ENCODE results near the gene RAD50.

Gene RAD50

DNA sequence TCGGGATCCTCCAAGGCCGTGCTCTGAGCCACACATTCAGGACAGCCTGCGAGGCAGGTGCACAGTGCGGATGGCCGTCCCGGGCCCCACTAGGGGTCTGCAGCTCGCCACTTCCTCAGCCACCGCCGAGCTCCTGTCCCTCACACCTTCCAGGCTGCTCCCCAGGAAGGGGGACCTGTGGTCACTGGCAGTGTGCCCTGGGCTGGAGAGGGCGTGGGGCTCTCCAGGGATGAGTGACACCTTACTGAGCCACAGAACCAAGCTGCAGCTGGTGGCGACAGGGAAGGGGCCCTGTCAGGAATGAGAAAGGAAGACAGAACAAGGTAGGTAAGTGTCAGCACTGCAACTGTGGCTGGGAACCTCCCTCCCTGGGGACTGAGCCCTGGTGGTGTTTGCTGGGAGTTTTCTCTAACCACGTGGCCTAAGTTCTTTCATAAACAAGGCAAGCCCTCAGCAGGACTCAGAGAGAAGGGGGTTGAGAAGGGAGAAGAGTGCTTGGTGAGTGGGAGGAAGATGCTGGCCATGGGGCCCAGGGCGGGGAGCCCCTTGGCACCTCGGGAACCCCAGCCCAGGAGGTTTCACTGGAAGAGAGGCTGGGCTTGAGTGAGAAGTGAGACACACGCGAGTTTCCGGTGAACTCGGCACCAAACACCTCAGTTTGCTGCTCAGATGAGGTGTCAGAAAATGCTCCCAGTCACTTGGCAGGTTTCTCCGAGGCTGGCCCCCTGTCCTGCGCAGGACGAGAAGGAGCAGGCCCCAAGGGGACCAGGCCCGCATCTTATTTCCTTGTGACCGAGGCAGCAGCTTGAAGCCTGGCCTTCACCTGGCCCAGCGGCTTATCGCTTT, 106.4 kb downstream of the RAD50 start:
- DNase-seq, result no peak

DNA sequence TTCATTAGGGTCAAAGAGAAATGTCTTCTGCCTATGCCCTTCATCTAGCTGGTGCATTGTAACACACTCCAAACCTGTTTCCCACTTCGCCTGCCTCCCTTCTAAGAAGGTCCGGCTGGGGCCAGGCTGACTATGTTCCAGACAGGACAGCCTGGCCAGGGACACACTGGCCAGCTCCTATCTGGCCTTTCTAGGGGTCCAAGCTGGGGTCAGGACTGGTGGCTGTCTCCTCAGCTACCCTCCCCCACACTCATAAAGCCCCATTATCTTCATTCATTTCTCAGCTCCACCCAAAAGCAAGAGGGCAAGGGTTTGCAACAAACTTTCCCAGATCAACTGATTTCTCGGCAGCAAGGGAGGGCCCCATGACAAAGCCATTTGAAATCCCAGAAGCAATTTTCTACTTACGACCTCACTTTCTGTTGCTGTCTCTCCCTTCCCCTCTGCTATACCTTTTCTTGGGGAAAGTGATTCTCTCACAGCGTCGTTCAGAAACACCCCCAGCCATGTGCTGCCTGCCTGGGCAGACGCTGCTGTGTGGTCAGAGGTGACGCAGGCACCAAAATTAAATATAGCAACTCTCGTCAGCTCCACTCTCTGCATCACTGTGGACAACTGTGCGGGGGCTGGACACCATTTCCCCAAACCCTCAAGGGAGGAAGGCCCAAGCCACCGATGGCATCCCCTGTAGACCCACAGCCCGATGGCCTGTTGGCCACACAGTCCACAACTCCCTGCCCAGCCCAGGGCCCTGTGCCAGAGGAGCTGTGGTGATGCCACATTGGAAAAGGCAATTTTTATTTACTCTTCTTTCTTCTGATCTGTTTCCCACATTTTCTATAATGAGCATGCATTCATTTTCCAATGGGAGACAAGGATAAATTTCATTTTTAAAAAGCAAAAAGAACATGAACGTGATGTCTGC, 107.3 kb downstream of the RAD50 start:
- DNase-seq, result no peak

DNA sequence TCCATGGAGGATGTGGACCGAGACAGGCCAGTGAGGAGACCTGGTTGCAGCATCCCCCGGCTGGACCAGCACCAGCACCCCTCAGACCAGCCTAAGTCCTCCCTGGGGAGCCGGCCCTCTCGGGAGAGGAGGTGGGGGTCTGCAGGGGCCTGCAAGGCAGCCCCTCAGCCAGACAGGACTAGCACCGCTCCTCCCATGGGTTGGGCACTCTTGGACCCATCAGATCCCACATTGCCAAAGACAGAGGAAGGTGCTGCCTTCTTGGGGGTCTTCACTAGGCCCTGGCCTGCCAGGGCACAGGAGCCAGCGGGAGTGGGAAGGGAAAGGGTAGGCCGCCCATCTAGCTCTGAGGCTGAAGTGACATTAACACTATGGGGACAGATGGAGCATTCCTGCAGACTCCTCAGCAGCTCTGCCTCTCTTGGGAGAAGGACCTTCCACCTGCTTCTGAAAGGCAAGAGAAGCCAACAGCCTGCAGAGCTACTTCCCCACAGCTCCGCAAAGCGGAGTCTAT, 108.0 kb downstream of the RAD50 start:
- DNase-seq, result no peak

DNA sequence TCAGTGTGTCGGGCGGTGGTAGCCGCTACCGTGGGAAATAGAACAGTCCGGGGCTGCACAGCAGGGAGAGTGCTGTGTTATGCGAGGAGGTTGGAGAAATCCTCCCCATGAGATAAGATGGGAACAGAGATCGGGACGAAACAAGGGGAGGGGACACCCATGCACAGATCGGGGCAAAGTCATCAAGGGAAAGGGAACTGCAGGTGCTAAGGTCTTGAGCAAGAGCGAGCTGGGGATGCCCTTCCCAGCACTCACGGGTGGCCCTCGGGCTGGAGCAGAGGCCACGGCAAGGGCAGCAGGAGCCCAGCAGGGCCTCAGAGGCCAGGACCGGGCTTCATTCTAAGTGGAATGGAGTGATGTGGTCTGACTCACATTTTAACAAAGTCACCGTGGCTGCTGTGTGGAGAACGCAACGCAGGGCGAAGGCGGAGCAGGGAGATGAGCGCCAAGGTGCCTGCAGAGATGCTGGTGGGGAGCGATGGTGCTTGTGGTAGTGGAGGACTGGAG, 108.8 kb downstream of the RAD50 start:
- no peak for DNase-seq

DNA sequence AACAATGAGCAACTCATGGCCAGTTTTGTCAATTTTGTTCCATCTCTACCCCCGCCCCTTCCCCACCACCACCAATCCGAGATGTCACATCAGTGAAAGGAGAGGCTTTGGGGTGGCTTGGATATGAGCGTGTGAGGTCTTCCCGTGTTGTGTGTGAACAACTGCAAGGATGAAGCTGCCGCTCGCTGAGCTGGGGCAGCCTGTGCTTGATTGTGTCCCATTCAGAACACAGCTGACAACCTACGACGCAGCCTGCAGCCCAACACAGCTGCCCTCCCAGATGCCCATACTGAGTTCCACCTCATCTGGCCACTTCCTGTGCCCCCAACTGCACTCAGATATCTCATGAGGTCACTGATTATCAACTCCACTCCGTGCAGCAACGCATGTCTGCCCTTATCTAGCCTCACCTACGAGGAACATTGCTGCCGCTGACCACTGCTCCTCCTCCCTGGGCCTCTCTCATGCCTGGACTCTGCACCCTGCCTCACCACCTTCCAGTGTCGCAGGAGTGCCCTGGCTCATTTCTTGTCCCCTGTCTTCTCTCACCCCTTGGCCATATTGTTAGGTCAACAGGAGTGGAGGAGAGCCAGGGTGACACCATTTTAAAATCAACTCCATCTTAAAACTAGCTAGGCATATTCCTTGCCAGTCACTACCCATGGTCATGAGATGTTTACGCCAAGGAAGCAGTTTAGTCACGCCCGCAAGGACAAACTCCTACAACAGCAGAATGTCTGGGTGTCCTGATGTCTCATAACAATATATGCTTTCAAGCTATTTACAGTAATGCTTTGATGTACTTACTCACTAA, 109.7 kb downstream of the RAD50 start:
- DNase-seq, result no peak

DNA sequence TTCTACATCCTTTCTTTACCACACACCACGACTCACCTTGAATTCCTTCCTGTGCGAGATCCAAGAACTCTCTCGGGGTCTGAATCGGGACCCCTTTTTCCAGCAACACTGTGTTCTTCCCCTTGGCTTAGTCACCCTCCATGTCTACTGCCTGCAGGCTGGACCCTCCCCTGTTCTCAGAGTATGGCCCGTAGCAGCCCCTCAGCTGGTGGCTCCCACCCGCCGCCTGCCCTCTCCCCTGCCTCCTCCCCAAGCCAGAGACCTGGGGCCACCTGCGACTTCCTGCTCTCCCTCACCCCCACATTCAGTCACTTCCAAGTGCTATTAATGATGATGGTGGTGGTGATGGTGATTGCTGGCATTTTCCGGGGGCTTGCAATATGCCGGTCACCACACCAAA, 110.5 kb downstream of the RAD50 start:
- DNase-seq, result no peak

DNA sequence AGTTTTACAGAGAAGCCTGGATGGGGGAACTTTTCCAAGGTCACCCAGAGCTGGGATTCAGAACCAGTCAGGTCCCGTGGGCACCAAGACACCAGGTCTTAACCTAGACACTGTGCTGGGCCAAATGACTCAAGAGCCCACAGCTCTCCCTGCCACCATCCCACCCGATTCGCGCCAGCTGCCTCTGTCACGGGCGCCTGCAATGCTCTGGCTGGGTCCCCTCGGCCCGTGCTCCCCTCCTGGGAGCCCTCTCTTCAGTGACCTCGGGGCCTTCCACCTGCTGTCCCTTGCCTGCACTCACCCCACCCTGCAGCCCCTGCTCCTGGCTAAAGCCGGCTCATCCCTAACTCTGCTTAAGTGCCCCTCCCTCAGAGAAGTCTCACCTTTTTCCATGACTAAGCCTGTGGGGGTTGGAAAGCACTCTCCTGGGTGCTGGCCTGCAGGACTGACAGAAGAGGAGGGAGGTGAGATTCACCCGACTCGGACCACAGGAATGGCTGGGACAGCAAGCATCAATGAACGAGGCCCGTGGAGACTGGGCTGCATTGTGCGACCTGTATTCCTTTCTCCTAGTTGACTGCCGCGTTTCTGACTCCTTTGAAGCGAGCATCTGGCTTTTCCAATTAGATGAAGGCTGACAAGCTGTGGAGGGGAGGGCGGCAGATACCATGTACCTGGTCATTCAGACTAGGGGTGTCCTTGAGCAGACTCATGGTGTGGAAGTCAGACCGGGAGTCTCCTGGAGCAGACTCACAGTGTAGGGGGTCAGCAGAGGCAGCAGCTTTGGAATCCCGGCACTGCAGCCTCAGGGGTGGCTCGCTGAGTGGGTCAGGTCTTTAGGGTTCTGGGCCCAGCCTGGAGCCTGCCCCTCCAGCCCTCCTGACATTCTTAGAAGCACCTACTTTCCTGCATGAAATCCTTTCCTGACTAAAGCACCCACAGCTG, 111.3 kb downstream of the RAD50 start:
- no peak for DNase-seq

DNA sequence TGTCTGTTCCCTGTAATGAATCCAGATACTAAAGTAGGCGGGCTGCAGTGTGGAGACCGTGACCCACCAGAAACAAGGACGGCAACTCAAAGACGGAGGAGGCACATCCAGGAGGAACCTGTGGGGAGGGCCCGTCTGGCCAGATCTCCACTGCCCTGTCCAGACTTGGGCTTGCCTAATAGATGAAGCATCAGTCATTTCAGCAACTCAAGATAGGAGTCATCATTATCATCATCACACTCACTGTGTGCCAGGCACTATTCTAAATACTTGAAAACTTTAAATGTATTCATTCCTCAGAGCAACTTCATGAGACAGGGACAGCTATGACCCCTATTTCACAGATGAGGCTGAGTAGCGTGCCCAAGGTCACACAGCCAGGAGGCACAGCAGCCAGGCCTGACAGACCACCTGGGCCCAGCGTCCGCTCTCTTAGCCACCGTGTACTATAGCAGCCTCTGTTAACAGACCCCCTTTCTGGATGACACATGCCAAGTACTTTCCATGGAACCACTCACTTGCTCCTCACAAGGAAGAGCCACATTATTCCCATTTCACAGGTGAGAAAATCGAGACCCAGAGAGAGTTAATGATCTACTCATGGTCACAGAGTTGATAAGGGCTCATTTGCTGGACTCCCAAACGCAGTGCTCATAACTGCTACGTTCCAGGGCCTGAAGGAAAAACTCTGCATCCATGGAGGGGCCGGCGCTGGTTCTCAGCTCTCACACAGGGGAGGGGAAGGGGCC, 112.1 kb downstream of the RAD50 start:
- no peak for DNase-seq

DNA sequence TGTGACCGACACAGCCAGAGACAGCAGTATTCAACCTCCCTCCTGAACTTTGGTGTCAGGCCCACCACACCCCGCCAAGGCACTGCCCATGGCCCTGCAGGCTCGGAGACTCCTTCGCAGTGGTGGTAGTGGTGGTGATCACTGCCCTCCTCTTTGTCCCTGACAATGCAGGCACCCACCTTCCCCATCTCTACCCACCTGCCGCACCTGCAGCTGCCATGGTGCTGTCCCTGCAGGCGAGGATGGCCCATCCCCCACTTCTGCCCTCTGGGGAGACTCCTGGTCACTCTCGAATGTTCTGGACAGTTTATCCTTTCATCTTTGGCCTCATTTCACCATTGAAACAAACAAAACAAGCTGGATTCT, 112.7 kb downstream of the RAD50 start:
- DNase-seq, result no peak

DNA sequence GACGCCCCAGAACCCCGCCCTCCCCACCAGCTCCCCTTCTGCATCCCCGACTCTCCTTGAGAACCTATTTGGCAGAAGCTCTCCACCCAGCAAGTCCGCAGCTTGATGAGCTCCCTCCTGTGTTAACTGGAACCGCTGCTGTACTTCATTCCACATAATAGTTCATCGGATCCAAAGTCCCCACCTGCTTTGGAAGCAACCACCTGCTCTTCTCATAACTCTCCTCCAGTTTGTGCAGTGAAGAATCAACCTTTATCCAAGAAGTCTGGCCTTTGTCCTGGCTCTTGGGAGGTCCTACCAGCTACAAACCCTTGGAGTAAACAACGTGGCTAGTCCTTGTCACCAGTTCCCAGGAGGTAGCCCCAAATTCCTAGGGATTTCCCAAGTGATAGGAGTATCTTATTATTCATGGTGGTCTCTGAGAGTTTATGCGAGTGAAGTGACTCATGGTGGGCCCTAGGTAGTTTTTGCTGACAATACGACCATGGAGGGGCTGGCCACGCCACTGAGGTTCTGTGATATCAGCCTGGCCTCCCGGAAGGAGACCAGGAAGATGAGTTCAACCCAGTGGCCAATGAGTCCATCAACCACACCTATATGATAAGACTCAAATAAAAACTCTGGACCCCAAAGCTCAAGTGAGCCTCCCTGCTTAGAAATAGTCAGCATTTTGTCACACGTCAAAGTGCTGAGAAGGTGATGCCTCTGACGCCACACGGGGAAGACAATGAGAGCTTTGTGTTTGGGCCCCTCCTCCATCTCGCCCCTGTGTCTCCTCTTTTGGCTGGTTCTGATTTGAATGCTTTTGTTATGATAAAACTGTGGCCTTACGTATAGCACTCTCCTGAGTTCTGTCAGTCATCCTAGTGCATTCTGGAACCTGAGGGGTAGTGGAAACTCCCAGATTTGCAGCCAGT, 113.4 kb downstream of the RAD50 start:
- no peak for DNase-seq

DNA sequence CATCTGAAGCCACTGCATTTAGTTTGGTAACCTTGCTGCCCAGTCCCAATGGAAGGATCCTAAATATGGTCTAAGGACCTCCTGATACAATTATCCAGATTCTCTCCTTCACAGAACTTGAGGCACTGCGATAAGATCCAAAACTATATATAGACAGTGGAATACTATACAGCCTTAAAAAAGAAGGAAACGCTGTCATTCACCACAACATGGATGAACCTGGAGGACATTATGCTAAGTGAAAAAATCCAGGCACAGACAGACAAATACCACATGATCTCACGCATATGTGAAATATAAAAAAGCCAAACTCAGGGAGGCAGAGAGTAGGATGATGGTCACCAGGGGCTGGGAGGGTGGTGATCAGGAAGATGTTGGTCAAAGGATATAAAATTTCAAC, 114.2 kb downstream of the RAD50 start:
- DNase-seq, result no peak

DNA sequence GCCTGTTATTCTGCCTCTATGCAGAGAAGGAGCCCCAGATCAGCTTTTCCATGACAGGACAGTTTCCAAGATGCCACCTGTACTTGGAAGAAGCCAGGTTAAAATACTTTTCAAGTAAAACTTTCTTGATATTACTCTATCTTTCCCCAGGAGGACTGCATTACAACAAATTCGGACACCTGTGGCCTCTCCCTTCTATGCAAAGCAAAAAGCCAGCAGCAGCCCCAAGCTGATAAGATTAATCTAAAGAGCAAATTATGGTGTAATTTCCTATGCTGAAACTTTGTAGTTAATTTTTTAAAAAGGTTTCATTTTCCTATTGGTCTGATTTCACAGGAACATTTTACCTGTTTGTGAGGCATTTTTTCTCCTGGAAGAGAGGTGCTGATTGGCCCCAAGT, 116.7 kb downstream of the RAD50 start:
- no peak for DNase-seq

DNA sequence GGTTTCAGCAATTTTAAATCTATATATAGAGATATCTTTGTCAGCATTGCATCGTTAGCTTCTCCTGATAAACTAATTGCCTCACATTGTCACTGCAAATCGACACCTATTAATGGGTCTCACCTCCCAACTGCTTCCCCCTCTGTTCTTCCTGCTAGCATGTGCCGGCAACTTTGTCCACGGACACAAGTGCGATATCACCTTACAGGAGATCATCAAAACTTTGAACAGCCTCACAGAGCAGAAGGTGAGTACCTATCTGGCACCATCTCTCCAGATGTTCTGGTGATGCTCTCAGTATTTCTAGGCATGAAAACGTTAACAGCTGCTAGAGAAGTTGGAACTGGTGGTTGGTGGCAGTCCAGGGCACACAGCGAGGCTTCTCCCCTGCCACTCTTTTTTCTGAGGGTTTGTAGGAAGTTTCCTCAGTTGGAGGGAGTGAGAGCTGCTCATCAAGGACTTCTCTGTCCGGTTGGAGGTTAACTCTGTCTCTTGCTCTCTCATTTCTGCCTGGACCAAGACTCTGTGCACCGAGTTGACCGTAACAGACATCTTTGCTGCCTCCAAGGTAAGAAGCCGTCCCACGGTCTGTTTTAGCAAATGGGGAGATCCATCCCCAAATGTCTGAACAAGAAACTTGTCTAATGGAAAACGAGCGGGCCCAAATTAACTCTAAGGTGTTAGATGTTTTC, 117.3 kb downstream of the RAD50 start, which contains the start of gene IL4:
IL4 (plus strand) TSS at position 51 of the 692 bp plus-strand sequence; CDS start at position 113, 62 bp downstream.
- DNase-seq, result no peak

DNA sequence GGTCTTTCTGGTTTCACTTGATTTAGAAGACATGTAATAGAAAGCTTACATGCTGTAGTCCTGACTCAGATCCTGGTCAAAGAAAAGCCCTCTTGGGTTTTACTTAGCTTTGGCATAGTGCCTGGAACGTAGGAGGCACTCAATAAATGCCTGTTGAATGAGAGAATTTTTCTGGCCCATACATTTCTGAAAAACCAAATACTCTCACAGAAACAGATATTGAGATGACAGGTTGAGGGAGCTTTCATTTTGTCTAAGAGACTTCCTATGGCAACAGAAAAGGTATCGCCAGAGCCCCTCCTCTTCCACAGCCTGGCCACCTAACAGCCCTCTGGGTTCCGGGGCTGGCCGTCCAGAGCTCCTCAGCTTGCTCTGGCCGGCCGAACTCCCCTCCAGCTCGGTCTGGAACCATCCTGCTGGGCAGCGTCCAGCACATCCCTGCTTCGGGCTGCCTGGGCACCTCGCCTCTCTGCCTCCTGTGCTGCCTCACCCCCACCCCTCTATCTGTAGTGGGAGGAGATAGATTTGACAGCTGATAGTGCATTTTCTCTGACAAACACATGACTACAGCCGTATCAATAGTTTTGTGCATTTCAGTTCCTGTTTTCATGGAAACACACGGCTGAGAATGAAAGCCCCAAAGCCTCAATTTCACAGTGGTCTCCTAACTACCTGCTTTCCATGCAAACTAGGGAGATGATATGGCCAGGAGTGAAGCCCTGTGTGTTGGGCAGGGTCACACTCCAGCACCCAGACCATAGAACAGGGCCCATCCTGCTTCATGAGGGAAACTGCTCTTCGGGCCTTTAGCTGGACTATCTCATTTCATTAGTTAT, 118.1 kb downstream of the RAD50 start:
- no peak for DNase-seq

DNA sequence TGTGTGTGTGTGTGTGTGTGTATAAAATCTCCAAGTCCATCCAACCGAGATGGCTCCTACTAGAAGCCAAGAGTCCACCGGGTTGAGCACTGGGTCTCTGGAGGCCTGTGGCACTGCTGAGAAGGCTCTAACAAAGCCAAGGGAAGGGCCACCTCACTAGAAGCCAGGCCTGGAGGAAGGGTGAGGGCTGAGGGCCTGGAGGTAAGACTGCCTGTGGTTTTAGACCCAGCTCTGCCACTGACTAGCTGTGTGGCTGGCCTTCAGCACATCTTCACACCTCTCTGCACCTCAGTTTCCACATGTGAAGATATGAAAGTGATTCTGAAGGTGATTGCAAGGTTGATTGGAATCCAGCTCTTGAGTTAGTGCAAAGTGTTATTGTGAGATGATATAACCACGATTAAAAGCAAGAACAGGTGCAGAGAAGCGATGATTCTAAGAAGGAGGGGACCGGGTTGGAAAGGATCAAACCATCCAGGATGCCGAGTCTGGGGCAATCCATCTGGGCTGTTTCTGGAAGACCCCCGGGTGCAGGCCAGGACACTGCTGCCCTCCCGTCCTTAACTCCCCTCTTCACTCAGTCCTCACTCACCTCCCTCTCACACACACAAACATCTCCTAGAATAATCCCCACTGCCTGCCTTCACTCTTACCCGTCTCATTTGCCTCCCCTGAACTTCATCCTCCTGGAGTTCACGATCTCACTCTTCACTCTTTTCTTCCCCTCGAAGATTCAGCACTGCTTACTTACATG, 119.3 kb downstream of the RAD50 start:
- no peak for DNase-seq

DNA sequence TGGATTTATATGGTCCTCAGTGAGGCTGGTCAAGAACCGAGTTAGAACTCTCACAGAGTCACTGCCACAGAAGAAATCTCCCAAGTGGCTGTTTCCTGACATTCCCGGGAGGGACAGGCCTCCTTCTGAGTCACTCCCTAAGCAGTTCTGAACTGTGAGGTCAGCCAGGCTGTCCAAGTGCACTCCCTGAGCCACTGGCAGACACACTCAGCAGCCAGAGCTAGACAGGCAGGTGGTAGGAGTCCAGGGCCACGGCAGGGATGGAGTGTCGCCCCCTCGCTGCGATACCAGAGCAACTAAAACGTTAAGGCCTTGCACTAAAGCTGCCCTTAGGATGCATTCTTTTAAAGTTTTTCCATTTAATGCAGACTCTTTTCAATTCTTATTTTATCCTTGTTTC, 120.4 kb downstream of the RAD50 start:
- DNase-seq, result no peak
